Tibial nerve (tissue), 3 donors: Measurements from ENCODE around the gene USP32.
"Not testable (repeated sequence)": the region's sequence is repeated elsewhere in the genome, so short reads cannot be mapped to it uniquely, and the experiment has no call there.

Experiments
- CTCF ChIP-seq, 5 experiments: fragments of 200-600 bp in 3 of 5; fragments of 450-650 bp in 2 of 5; sonication (generic) in 3 of 5; IDR thresholded peaks; one replicate each; pipeline ENCODE4 v1.5.1; 2016 to 2019; ENCODE audit warnings: antibody characterized with exemption in 5 of 5, mild to moderate bottlenecking in 3 of 5, moderate library complexity in 2 of 5
- POLR2A ChIP-seq, 2 donors: fragments of 450-650 bp; IDR thresholded peaks; one replicate each; pipeline ENCODE4 v1.6.1; 2017; ENCODE audit warnings: antibody characterized with exemption in 2 of 2, mild to moderate bottlenecking in 2 of 2, moderate library complexity in 2 of 2

GRCh38 chr17:60186372-60186771, 205.6 kb downstream of the USP32 start:
- TF ChIP-seq CTCF, POLR2A (IDR thresholded peaks at IDR 0.05): not testable (repeated sequence)
